Uterus (tissue), 2 donors: Measurements from ENCODE around the gene EPS8L1.

Experiments
- POLR2A ChIP-seq, 2 donors: fragments of 450-650 bp; IDR thresholded peaks; one replicate each; pipeline ENCODE4 v1.6.1; 2016; ENCODE audit warnings: antibody characterized with exemption in 2 of 2, mild to moderate bottlenecking in 1 of 2, moderate library complexity in 1 of 2
- TF ChIP-seq, protein P1 (sequence below), 4 experiments: fragments of 200-600 bp in 2 of 4; fragments of 450-650 bp in 2 of 4; sonication (generic) in 2 of 4; IDR thresholded peaks; one replicate each; pipeline ENCODE4 v1.5.1; 2016 to 2019; ENCODE audit warnings: antibody characterized with exemption in 4 of 4, mild to moderate bottlenecking in 2 of 4, moderate library complexity in 1 of 4

GRCh38 chr19:55103190-55103589 is 27.5 kb downstream of the EPS8L1 start:
- TF ChIP-seq, protein P1, sequence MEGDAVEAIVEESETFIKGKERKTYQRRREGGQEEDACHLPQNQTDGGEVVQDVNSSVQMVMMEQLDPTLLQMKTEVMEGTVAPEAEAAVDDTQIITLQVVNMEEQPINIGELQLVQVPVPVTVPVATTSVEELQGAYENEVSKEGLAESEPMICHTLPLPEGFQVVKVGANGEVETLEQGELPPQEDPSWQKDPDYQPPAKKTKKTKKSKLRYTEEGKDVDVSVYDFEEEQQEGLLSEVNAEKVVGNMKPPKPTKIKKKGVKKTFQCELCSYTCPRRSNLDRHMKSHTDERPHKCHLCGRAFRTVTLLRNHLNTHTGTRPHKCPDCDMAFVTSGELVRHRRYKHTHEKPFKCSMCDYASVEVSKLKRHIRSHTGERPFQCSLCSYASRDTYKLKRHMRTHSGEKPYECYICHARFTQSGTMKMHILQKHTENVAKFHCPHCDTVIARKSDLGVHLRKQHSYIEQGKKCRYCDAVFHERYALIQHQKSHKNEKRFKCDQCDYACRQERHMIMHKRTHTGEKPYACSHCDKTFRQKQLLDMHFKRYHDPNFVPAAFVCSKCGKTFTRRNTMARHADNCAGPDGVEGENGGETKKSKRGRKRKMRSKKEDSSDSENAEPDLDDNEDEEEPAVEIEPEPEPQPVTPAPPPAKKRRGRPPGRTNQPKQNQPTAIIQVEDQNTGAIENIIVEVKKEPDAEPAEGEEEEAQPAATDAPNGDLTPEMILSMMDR (IDR thresholded peaks at IDR 0.05): no peak
- no peak for TF ChIP-seq POLR2A (IDR thresholded peaks at IDR 0.05)
